ENCODE results near the gene DGUOK. TPM values are rescaled to one million over a fixed set of nuclear protein-coding genes. Genes with fewer than 3 reads are reported as not detected.

The DGUOK gene
- total RNA-seq, 2 donors from 2014 or later = 61.1 to 85.2 TPM

- TF ChIP-seq, protein P1, sequence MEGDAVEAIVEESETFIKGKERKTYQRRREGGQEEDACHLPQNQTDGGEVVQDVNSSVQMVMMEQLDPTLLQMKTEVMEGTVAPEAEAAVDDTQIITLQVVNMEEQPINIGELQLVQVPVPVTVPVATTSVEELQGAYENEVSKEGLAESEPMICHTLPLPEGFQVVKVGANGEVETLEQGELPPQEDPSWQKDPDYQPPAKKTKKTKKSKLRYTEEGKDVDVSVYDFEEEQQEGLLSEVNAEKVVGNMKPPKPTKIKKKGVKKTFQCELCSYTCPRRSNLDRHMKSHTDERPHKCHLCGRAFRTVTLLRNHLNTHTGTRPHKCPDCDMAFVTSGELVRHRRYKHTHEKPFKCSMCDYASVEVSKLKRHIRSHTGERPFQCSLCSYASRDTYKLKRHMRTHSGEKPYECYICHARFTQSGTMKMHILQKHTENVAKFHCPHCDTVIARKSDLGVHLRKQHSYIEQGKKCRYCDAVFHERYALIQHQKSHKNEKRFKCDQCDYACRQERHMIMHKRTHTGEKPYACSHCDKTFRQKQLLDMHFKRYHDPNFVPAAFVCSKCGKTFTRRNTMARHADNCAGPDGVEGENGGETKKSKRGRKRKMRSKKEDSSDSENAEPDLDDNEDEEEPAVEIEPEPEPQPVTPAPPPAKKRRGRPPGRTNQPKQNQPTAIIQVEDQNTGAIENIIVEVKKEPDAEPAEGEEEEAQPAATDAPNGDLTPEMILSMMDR (conservative IDR thresholded peaks at IDR 0.05) = no peak
- Histone ChIP-seq H3K9ac (ENCODE audit: extremely low read depth, low read length, poor library complexity, severe bottlenecking) (no peak overlapping the region), H3K36me3 (ENCODE audit: control insufficient read depth, insufficient read depth, low read length) (no peaks in the 10 kb centered on the region), H3K27ac (ENCODE audit: low read depth, low read length) (no peak overlapping the region), H3K4me1 (ENCODE audit: control insufficient read depth, insufficient read depth, low read length) (no peaks in the 10 kb centered on the region), H3K4me3 (ENCODE audit: low read length) (no peak overlapping the region), H3K27me3 (ENCODE audit: control insufficient read depth, insufficient read depth, low read length, poor library complexity, severe bottlenecking) (no peaks in the 10 kb centered on the region), H3K9me3 (ENCODE audit: control insufficient read depth, low read length) (no peaks in the 10 kb centered on the region)
- H3K36me3 Mint-ChIP-seq (ENCODE audit: low read depth) = no peaks in the 10 kb centered on the region
- 92 to 100% methylated on average over 1 to 3 of the region's 4 CpGs for WGBS, 2 experiments (ENCODE audit: insufficient coverage in 1 of 2, insufficient read length in 1 of 2)
- peaks cover 17% of the 10 kb centered on the region for H3K27me3 Mint-ChIP-seq (ENCODE audit: insufficient read depth)
- H3K4me3 Mint-ChIP-seq = no peak overlapping the region
- no peak overlapping the region for H3K27ac Mint-ChIP-seq
- no peaks in the 10 kb centered on the region for H3K4me1 Mint-ChIP-seq
- no peaks in the 10 kb centered on the region for H3K9me3 Mint-ChIP-seq
- peak; percentile 2 for DNase-seq
These were observed 12.0 kb upstream of the DGUOK start for GRCh38 chr2:73914667-73915066.

DNA sequence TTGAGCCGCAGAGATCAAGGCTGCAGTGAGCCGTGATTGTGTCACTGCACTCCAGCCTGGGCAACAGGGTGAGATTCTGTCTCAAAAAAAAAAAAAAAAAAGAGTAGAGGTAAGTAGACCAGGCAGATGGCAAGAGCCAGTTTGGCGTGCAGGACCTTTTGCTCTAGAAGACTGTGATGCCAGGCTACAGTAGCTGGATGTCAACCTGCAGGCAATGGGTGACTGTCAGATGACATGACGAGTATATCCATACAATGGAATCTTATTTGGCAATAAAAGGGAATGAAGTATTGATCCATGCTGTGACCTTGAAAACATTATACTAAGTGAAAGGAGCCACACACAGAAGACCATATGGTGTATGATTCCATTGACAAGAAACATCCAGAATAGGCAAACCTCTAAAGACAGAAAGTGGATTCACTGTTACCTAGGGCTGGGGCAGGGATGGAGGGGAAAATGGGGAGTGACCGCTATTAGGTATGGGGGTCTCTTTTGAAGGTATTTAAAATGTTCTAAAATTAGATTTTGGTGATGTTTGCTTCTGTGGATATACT, 11.2 kb upstream of the DGUOK start:
- H3K36me3 ChIP-seq (ENCODE audit: control insufficient read depth, insufficient read depth, low read length) = no peaks in the 10 kb centered on the region
- H3K27ac Mint-ChIP-seq = no peak overlapping the region
- H3K9me3 ChIP-seq (ENCODE audit: control insufficient read depth, low read length) = no peaks in the 10 kb centered on the region
- no peak overlapping the region for H3K4me3 ChIP-seq (ENCODE audit: low read length)
- peaks cover 17% of the 10 kb centered on the region for H3K27me3 Mint-ChIP-seq (ENCODE audit: insufficient read depth)
- no peak for DNase-seq
- H3K4me1 Mint-ChIP-seq = no peaks in the 10 kb centered on the region
- H3K9ac ChIP-seq (ENCODE audit: extremely low read depth, low read length, poor library complexity, severe bottlenecking) = no peak overlapping the region
- H3K4me1 ChIP-seq (ENCODE audit: control insufficient read depth, insufficient read depth, low read length) = no peaks in the 10 kb centered on the region
- 87 to 89% methylated on average over 2 to 5 of the region's 5 CpGs for WGBS, 2 experiments (ENCODE audit: insufficient coverage in 1 of 2, insufficient read length in 1 of 2)
- no peaks in the 10 kb centered on the region for H3K36me3 Mint-ChIP-seq (ENCODE audit: low read depth)
- no peaks in the 10 kb centered on the region for H3K9me3 Mint-ChIP-seq
- no peak overlapping the region for H3K27ac ChIP-seq (ENCODE audit: low read depth, low read length)
- no peak overlapping the region for H3K4me3 Mint-ChIP-seq
- no peaks in the 10 kb centered on the region for H3K27me3 ChIP-seq (ENCODE audit: control insufficient read depth, insufficient read depth, low read length, poor library complexity, severe bottlenecking)
- TF ChIP-seq, protein P1 (conservative IDR thresholded peaks at IDR 0.05) = no peak

DNA sequence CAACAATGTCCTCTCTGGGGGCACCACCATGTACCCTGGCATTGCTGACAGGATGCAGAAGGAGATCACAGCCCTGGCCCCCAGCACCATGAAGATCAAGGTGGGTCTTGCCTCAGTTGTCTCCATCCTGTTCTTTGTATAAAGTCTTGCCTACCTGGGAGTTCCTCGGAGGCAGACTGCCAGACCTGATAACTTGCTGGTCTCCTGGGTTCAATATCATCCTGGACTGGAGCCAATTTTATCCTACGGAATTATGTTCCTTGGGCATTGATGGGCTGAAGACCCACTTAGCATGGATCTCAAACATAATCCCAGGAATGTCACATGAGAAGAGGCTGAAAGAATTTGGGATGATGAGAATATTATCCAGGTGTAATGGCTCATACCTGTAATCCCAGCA, 10.0 kb upstream of the DGUOK start:
- Mint-ChIP-seq H3K4me1 (peaks cover 4% of the 10 kb centered on the region), H3K9me3 (no peaks in the 10 kb centered on the region)

More for the DNA sequence above, 10.0 kb upstream of the DGUOK start:
- Mint-ChIP-seq H3K27ac (no peak overlapping the region), H3K4me3 (no peak overlapping the region), H3K27me3 (ENCODE audit: insufficient read depth) (peaks cover 17% of the 10 kb centered on the region), H3K36me3 (ENCODE audit: low read depth) (no peaks in the 10 kb centered on the region)
- DNase-seq = peak; percentile 8
- Histone ChIP-seq H3K27me3 (ENCODE audit: control insufficient read depth, insufficient read depth, low read length, poor library complexity, severe bottlenecking) (no peaks in the 10 kb centered on the region), H3K4me1 (ENCODE audit: control insufficient read depth, insufficient read depth, low read length) (no peaks in the 10 kb centered on the region), H3K9me3 (ENCODE audit: control insufficient read depth, low read length) (no peaks in the 10 kb centered on the region), H3K27ac (ENCODE audit: low read depth, low read length) (no peak overlapping the region), H3K9ac (ENCODE audit: extremely low read depth, low read length, poor library complexity, severe bottlenecking) (no peak overlapping the region), H3K4me3 (ENCODE audit: low read length) (no peak overlapping the region), H3K36me3 (ENCODE audit: control insufficient read depth, insufficient read depth, low read length) (no peaks in the 10 kb centered on the region)
- WGBS, 2 experiments (ENCODE audit: insufficient coverage in 1 of 2, insufficient read length in 1 of 2) = 40 to 70% methylated on average over 1 to 2 of the region's 2 CpGs
- TF ChIP-seq, protein P1 (conservative IDR thresholded peaks at IDR 0.05) = no peak

All from endodermal cell (in vitro differentiated cells).